Right atrium auricular region (tissue), 2 donors: ENCODE measurements around the gene HCK. TPM values are rescaled to one million over a fixed set of nuclear protein-coding genes. Genes with fewer than 3 reads are reported as not detected.

Experiments used
- DNase-seq: peaks from one replicate; pipeline ENCODE4 v3.0.0-alpha.2; 2019; ENCODE audit warnings: low spot score
- H3K27ac ChIP-seq, 2 donors: fragments of 200-600 bp; sonication (generic); 1 replicate in 1 of 2; 2 replicates in 1 of 2; pipeline ENCODE4 v1.5.1; 2016 to 2019
- H3K27me3 ChIP-seq, 2 donors: fragments of 200-600 bp; sonication (generic); one replicate each; pipeline versions ENCODE4 v1.5.1 to v1.6.0; 2017 to 2019
- H3K36me3 ChIP-seq: fragments of 200-600 bp; sonication (generic); one replicate; pipeline ENCODE4 v1.5.1; 2016
- H3K4me1 ChIP-seq, 2 donors: fragments of 200-600 bp; sonication (generic); one replicate each; pipeline versions ENCODE4 v1.5.1 to v1.6.0; 2017 to 2019
- H3K4me3 ChIP-seq, 2 donors: fragments of 200-600 bp; sonication (generic); 1 replicate in 1 of 2; 2 replicates in 1 of 2; pipeline ENCODE4 v1.5.1; 2017 to 2019; ENCODE audit warnings: mild to moderate bottlenecking in 1 of 2, moderate library complexity in 1 of 2
- H3K9me3 ChIP-seq, 2 donors: fragments of 200-600 bp; sonication (generic); one replicate each; pipeline ENCODE4 v1.5.1; 2019
- CTCF ChIP-seq, 2 donors: fragments of 200-600 bp; sonication (generic); IDR thresholded peaks; one replicate each; pipeline ENCODE4 v1.5.1; 2019; ENCODE audit warnings: antibody characterized with exemption in 2 of 2
- total RNA-seq, 2 donors: library from RNA; depleted of rRNA; stranded (reverse); fragments of >200 nt; gene quantifications; one replicate each; pipeline ENCODE4 v1.1.0, GENCODE V29; 2016

Gene HCK
- total RNA-seq, 2 donors from 2014 or later: 2.3 to 9.2 TPM

GRCh38 chr20:32123088-32123487 lies 71.0 kb downstream of the HCK start:
- no peak for DNase-seq
- Histone ChIP-seq H3K9me3 (no peaks in the 10 kb centered on the region), H3K4me3 (no peak overlapping the region), H3K4me1 (no peaks in the 10 kb centered on the region), H3K36me3 (no peaks in the 10 kb centered on the region), H3K27me3 (no peaks in the 10 kb centered on the region), H3K27ac (no peak overlapping the region)
- TF ChIP-seq CTCF (IDR thresholded peaks at IDR 0.05): no peak

- H3K36me3 ChIP-seq: no peaks in the 10 kb centered on the region
- peaks cover 0 to under 1% of the 10 kb centered on the region in 2 donors for H3K4me1 ChIP-seq
- H3K27me3 ChIP-seq: no peaks in the 10 kb centered on the region
- H3K9me3 ChIP-seq: no peaks in the 10 kb centered on the region
- H3K4me3 ChIP-seq: no peak overlapping the region
- no peak for TF ChIP-seq CTCF (IDR thresholded peaks at IDR 0.05)
- DNase-seq: no peak
- H3K27ac ChIP-seq: no peak overlapping the region
These were observed 72.9 kb downstream of the HCK start for GRCh38 chr20:32124916-32125454.

- no peak overlapping the region for H3K4me3 ChIP-seq
- H3K4me1 ChIP-seq: peaks cover 0 to 5% of the 10 kb centered on the region in 2 donors
- no peaks in the 10 kb centered on the region for H3K27me3 ChIP-seq
- no peak for DNase-seq
- no peak for TF ChIP-seq CTCF (IDR thresholded peaks at IDR 0.05)
- no peak overlapping the region for H3K27ac ChIP-seq
- no peaks in the 10 kb centered on the region for H3K9me3 ChIP-seq
- no peaks in the 10 kb centered on the region for H3K36me3 ChIP-seq
These were observed 73.5 kb downstream of the HCK start for GRCh38 chr20:32125506-32125905.

GRCh38 chr20:32126919-32127318 lies 74.9 kb downstream of the HCK start:
- H3K4me3 ChIP-seq: no peak overlapping the region
- H3K27ac ChIP-seq: no peak overlapping the region
- TF ChIP-seq CTCF (IDR thresholded peaks at IDR 0.05): no peak
- no peaks in the 10 kb centered on the region for H3K36me3 ChIP-seq
- no peak for DNase-seq
- H3K4me1 ChIP-seq: peaks cover 0 to 9% of the 10 kb centered on the region in 2 donors
- no peaks in the 10 kb centered on the region for H3K9me3 ChIP-seq
- H3K27me3 ChIP-seq: no peaks in the 10 kb centered on the region

GRCh38 chr20:32127347-32127746 lies 75.3 kb downstream of the HCK start:
- Histone ChIP-seq H3K27me3 (no peaks in the 10 kb centered on the region), H3K4me1 (peaks cover 0 to 9% of the 10 kb centered on the region in 2 donors), H3K4me3 (no peak overlapping the region), H3K27ac (no peak overlapping the region), H3K9me3 (no peaks in the 10 kb centered on the region), H3K36me3 (no peaks in the 10 kb centered on the region)
- no peak for TF ChIP-seq CTCF (IDR thresholded peaks at IDR 0.05)
- DNase-seq: no peak

GRCh38 chr20:32128167-32128566 lies 76.1 kb downstream of the HCK start:
- H3K9me3 ChIP-seq: no peaks in the 10 kb centered on the region
- H3K27me3 ChIP-seq: no peaks in the 10 kb centered on the region
- peaks cover 0 to 9% of the 10 kb centered on the region in 2 donors for H3K4me1 ChIP-seq
- H3K27ac ChIP-seq: no peak overlapping the region
- DNase-seq: no peak
- TF ChIP-seq CTCF (IDR thresholded peaks at IDR 0.05): no peak
- peaks cover 2% of the 10 kb centered on the region for H3K36me3 ChIP-seq
- no peak overlapping the region for H3K4me3 ChIP-seq
